Activated CD4-positive, alpha-beta memory T cell treated with anti-CD3 and anti-CD28 coated beads, Interleukin-2, amount 10 ng/mL, durations not matched to agents 7 days and 5 days (primary cell): Measurements from ENCODE around the gene GRK5. TPM values are rescaled to one million over a fixed set of nuclear protein-coding genes. Genes with fewer than 3 reads are reported as not detected.

Experiments used
- CTCF ChIA-PET: fragments of 350-600 bp; sonication (Branson Sonifier 250); formaldehyde crosslinking; loops from one replicate; lab custom pipeline; 2021; ENCODE audit warnings: antibody characterized with exemption, inconsistent platforms; lab: Charles Lee
- POLR2A ChIA-PET: fragments of 350-600 bp; sonication (Branson Sonifier 250); formaldehyde crosslinking; loops from one replicate; lab custom pipeline; 2021; ENCODE audit warnings: antibody characterized with exemption; lab: Charles Lee
- DNase-seq: peaks from one replicate; pipeline ENCODE4 v3.0.0-alpha.2; 2020
- H3K27ac Mint-ChIP-seq: one replicate; pipeline ENCODE4 v1.8.0; 2021; ENCODE audit warnings: mild to moderate bottlenecking, mixed read lengths
- H3K27me3 Mint-ChIP-seq: one replicate; pipeline ENCODE4 v1.8.0; 2021; ENCODE audit warnings: mixed read lengths
- H3K36me3 Mint-ChIP-seq: one replicate; pipeline ENCODE4 v1.8.0; 2021; ENCODE audit warnings: low read depth, mixed read lengths
- H3K4me1 Mint-ChIP-seq: one replicate; pipeline ENCODE4 v1.8.0; 2021; ENCODE audit warnings: mixed read lengths
- H3K4me3 Mint-ChIP-seq: one replicate; pipeline ENCODE4 v1.8.0; 2021; ENCODE audit warnings: mild to moderate bottlenecking, mixed read lengths
- H3K9me3 Mint-ChIP-seq: one replicate; pipeline ENCODE4 v1.8.0; 2021; ENCODE audit warnings: mixed read lengths
- total RNA-seq, 2 experiments: library from RNA; stranded (reverse); gene quantifications; one replicate each; pipeline ENCODE4 v1.2.3, GENCODE V29; 2021

The GRK5 gene
- total RNA-seq, 2 experiments from 2014 or later, result 29.8 to 30.6 TPM

GRCh38 chr10:119396709-119397071, 189.3 kb downstream of the GRK5 start:
- no peaks in the 10 kb centered on the region for H3K36me3 Mint-ChIP-seq
- no peak overlapping the region for H3K4me3 Mint-ChIP-seq
- peaks cover 2% of the 10 kb centered on the region for H3K4me1 Mint-ChIP-seq
- H3K9me3 Mint-ChIP-seq, result no peaks in the 10 kb centered on the region
- no peak overlapping the region for H3K27ac Mint-ChIP-seq
- CTCF ChIA-PET, result interaction anchor here (1.2 kb wide), 1 partner anchor 197 kb away, joined by 3 read pairs; no protein-coding TSS in a partner anchor
- no peak for DNase-seq
- H3K27me3 Mint-ChIP-seq, result no peaks in the 10 kb centered on the region
- POLR2A ChIA-PET, result interaction anchor here (1.0 kb wide), 1 partner anchor 232 kb away, joined by 3 read pairs; no protein-coding TSS in a partner anchor

DNA sequence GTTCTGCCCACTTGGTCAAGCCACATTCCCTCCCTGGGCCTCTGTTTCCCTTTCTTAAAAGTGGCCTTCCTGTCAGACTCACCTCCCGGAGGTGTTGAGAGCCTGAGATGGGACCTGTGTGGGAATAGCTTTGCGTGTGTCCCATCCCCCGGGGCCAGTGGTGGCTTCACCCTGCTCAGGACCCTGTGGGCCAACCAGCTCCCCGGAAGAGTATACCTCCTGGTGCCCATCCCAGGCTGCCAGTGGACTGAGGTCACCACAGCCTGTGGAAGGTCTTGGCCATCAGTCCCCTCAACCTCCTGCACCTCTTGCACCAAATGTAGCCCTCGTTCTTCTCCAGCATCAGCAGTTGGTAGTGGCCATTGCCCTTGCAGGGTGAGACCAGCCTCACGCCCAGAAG, 190.0 kb downstream of the GRK5 start:
- no peaks in the 10 kb centered on the region for H3K9me3 Mint-ChIP-seq
- ChIA-PET POLR2A (interaction anchor here (0.9 kb wide), 1 partner anchor 27 kb away, joined by 3 read pairs; no protein-coding TSS in a partner anchor), CTCF (interaction anchor here (0.5 kb wide), 1 partner anchor 19 kb away, joined by 3 read pairs; no protein-coding TSS in a partner anchor)
- no peaks in the 10 kb centered on the region for H3K36me3 Mint-ChIP-seq
- H3K4me3 Mint-ChIP-seq, result no peak overlapping the region
- H3K27ac Mint-ChIP-seq, result no peak overlapping the region
- H3K4me1 Mint-ChIP-seq, result peaks cover 2% of the 10 kb centered on the region
- no peaks in the 10 kb centered on the region for H3K27me3 Mint-ChIP-seq
- DNase-seq, result no peak

DNA sequence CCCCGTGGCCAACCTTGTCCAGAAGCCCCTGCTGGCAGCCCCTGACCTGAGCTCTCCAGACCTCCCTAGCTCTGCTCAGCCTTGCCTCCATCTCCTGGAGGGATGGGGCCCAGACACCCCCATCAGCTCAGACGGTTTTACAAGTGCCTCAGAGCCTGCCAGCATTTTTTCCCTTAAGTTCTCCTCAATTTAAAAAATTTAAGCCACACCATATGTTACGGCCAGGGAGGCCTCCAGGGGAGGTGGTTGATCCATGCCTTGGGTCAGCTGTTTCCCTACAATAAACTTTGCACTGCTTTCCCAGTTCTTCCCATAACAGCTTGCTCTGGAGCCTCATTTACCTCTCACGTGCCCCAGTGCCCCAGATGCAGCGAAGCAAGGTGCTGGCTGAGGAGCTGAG, 191.6 kb downstream of the GRK5 start:
- Mint-ChIP-seq H3K27ac (no peak overlapping the region), H3K27me3 (no peaks in the 10 kb centered on the region), H3K4me3 (no peak overlapping the region), H3K4me1 (peaks cover 2% of the 10 kb centered on the region), H3K9me3 (no peaks in the 10 kb centered on the region), H3K36me3 (no peaks in the 10 kb centered on the region)
- no peak for DNase-seq
- ChIA-PET POLR2A (no interaction called here), CTCF (interaction anchor here (0.9 kb wide), 1 partner anchor 46 kb away, joined by 3 read pairs; no protein-coding TSS in a partner anchor)

GRCh38 chr10:119399466-119399865, 192.1 kb downstream of the GRK5 start:
- DNase-seq, result no peak
- Mint-ChIP-seq H3K27ac (no peak overlapping the region), H3K36me3 (no peaks in the 10 kb centered on the region), H3K4me3 (no peak overlapping the region), H3K4me1 (peaks cover 2% of the 10 kb centered on the region), H3K27me3 (no peaks in the 10 kb centered on the region), H3K9me3 (no peaks in the 10 kb centered on the region)
- ChIA-PET POLR2A (no interaction called here), CTCF (interaction anchor here (0.9 kb wide), 1 partner anchor 46 kb away, joined by 3 read pairs; no protein-coding TSS in a partner anchor)

DNA sequence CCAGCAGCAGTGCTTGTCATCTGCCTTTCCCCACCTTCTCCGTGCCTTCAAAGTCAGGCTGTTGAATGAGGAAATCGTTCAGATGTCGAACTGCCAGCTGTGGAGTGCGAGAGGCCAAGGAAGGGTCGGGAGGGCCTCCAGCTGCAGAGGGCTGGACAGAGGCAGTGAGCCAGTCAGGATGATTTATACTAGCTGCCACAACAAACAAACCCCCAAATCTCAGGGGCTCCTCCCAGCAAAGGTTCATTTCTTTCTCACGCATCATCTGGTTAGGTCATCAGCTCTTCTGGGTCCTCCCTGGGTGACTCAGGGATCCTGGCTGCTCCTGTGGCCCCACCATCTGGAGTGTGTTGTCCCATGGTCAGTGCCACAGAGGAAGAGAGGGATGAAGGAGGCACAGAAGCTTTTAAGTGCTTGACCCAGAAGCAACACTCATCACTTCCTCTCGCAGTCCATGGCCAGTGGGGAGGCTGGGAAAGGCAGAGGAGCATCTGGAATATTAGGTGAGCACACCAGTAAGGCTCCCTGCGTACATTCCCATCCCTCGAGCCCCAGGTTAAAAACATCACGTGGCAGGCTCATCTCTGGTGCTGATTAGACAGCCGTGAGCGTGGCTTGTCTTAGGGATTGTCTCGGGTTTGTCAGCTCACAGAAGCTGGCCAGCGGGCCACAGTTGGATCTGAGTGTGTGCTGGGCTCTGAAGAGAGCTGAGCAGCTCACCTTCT, 194.5 kb downstream of the GRK5 start:
- ChIA-PET CTCF (interaction anchor here (1.2 kb wide), 1 partner anchor 45 kb away, joined by 3 read pairs; no protein-coding TSS in a partner anchor), POLR2A (no interaction called here)
- Mint-ChIP-seq H3K36me3 (no peaks in the 10 kb centered on the region), H3K4me3 (no peak overlapping the region), H3K4me1 (no peaks in the 10 kb centered on the region), H3K9me3 (no peaks in the 10 kb centered on the region), H3K27ac (no peak overlapping the region), H3K27me3 (no peaks in the 10 kb centered on the region)
- no peak for DNase-seq

DNA sequence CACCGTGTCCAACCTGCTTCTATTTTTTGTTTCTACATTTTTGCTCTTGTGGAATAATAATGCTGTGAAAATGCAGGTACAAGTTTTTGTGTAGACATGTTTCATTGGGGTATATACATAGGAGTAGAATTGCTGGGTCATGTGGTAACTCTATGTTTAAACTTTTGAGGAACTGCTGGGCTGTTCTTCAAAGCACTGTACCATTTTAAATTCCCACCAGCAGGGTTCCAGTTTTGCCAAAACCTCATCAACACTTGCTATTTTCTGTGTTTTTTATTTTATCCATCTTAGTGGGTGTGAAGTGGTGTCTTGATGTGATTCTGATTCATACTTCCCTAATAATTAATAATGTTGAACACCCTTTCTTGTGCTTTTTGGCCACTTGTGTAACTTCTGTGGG, 196.6 kb downstream of the GRK5 start:
- no peak overlapping the region for H3K27ac Mint-ChIP-seq
- peaks cover 1% of the 10 kb centered on the region for H3K4me1 Mint-ChIP-seq
- ChIA-PET POLR2A (no interaction called here), CTCF (no interaction called here)
- no peaks in the 10 kb centered on the region for H3K9me3 Mint-ChIP-seq
- no peaks in the 10 kb centered on the region for H3K27me3 Mint-ChIP-seq
- no peaks in the 10 kb centered on the region for H3K36me3 Mint-ChIP-seq
- H3K4me3 Mint-ChIP-seq, result no peak overlapping the region
- no peak for DNase-seq

GRCh38 chr10:119404719-119405519, 197.5 kb downstream of the GRK5 start:
- Mint-ChIP-seq H3K4me1 (peaks cover 1% of the 10 kb centered on the region), H3K27ac (no peak overlapping the region), H3K4me3 (no peak overlapping the region), H3K27me3 (no peaks in the 10 kb centered on the region), H3K9me3 (no peaks in the 10 kb centered on the region), H3K36me3 (no peaks in the 10 kb centered on the region)
- ChIA-PET POLR2A (no interaction called here), CTCF (interaction anchor here (1.3 to 2.4 kb wide), 2 partner anchors 13 to 206 kb away, joined by 3 to 9 read pairs; no protein-coding TSS in a partner anchor)
- no peak for DNase-seq

DNA sequence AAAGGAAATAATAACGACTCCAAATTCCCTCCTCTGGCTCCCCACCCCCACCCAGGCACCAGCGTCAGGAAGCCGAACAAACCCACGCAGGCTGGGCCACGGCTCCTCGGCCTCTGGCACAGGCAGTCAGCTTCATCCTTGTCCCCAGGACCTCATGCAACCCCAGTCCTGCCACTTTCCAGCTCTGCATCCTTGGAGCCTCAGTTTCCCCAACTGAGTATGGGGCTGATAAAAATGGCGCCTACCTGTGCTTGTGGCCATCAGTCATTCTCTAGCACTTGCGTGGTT, 198.1 kb downstream of the GRK5 start:
- H3K36me3 Mint-ChIP-seq, result no peaks in the 10 kb centered on the region
- H3K4me1 Mint-ChIP-seq, result peaks cover 1% of the 10 kb centered on the region
- H3K27me3 Mint-ChIP-seq, result no peaks in the 10 kb centered on the region
- H3K4me3 Mint-ChIP-seq, result no peak overlapping the region
- H3K27ac Mint-ChIP-seq, result no peak overlapping the region
- no peak for DNase-seq
- ChIA-PET CTCF (interaction anchor here (1.3 to 2.4 kb wide), 2 partner anchors 12 to 207 kb away, joined by 3 to 9 read pairs; no protein-coding TSS in a partner anchor), POLR2A (no interaction called here)
- no peaks in the 10 kb centered on the region for H3K9me3 Mint-ChIP-seq

DNA sequence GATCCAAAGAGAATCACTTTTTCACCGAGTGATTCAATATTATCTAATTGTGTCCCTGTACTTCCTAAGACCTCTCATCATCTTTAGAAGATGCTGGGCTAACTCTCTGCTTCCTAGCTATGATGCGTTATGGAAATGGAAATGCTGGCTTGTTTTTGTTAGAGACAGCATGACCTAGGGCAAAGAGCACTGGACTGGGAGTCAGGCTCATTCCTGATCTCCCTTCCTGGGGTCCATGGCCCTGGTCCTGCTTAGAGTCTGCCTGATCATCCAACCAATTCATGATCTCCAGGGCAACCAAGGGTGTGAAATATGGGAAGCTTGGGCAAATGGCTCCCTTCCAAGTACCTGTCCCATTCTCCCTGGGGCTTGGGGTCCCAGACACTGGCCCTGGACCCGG, 198.8 kb downstream of the GRK5 start:
- CTCF ChIA-PET, result interaction anchor here (1.3 to 2.4 kb wide), 2 partner anchors 12 to 207 kb away, joined by 3 to 9 read pairs; no protein-coding TSS in a partner anchor
- no peaks in the 10 kb centered on the region for H3K36me3 Mint-ChIP-seq
- H3K9me3 Mint-ChIP-seq, result no peaks in the 10 kb centered on the region
- POLR2A ChIA-PET, result no interaction called here
- no peak overlapping the region for H3K4me3 Mint-ChIP-seq
- H3K27me3 Mint-ChIP-seq, result no peaks in the 10 kb centered on the region
- no peak for DNase-seq
- H3K27ac Mint-ChIP-seq, result no peak overlapping the region
- H3K4me1 Mint-ChIP-seq, result peaks cover 1% of the 10 kb centered on the region

- no peak for DNase-seq
- ChIA-PET CTCF (interaction anchor here (2.4 kb wide), 1 partner anchor 208 kb away, joined by 9 read pairs; no protein-coding TSS in a partner anchor), POLR2A (interaction anchor here (1.3 to 1.5 kb wide), 2 partner anchors 37 to 200 kb away, joined by 3 to 6 read pairs; no protein-coding TSS in a partner anchor)
- no peaks in the 10 kb centered on the region for H3K9me3 Mint-ChIP-seq
- H3K4me1 Mint-ChIP-seq, result peaks cover 1% of the 10 kb centered on the region
- H3K36me3 Mint-ChIP-seq, result no peaks in the 10 kb centered on the region
- no peak overlapping the region for H3K27ac Mint-ChIP-seq
- no peak overlapping the region for H3K4me3 Mint-ChIP-seq
- H3K27me3 Mint-ChIP-seq, result no peaks in the 10 kb centered on the region
Observed at GRCh38 chr10:119406601-119407253, 199.4 kb downstream of the GRK5 start.

DNA sequence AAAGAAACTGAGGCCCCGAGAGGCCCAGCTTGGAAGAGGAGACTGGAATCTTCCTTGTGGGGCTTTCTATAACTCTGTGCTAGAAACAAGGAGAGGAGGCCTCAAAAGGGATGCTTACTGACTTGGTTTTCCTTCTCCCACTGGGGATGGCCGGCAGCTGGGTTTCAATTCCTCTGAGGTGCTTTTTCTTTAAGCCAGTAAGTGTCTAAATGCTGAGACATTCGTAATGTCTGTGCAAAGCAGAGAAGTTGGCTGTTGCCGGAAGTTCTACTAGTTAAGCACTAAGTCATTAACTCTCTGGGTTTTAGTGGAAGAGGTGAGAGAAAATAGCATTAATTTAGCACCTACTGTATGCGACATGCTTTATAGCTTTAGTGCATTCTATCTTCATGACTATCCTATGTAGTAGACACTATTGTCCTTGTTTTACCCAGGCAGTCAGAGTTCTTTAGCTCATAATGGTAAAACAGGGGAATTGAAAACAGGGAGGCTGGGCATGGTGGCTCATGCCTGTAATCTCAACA, 199.9 kb downstream of the GRK5 start:
- Mint-ChIP-seq H3K27me3 (no peaks in the 10 kb centered on the region), H3K36me3 (no peaks in the 10 kb centered on the region), H3K9me3 (no peaks in the 10 kb centered on the region), H3K4me3 (no peak overlapping the region), H3K4me1 (peaks cover 1% of the 10 kb centered on the region), H3K27ac (no peak overlapping the region)
- DNase-seq, result no peak
- POLR2A ChIA-PET, result interaction anchor here (1.3 to 1.5 kb wide), 2 partner anchors 36 to 201 kb away, joined by 3 to 6 read pairs; no protein-coding TSS in a partner anchor
- CTCF ChIA-PET, result interaction anchor here (2.4 kb wide), 1 partner anchor 208 kb away, joined by 9 read pairs; no protein-coding TSS in a partner anchor

DNA sequence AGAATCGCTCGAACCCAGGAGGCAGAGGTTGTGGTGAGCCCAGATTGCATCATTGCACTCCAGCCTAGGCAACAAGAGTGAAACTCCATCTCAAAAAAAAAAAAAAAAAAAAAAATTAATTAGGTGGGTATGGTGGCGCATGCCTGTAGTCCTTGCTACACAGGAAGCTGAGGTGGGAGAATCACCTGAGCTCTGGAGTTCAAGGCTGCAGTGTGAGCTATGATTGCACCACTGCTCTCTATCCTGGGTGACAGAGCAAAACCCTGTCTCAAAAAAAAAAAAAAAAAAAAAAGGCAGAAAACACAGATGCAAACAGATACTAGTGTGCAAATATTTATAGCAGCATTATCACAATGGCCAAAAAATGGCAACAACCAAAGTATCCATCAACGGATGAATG, 200.7 kb downstream of the GRK5 start:
- Mint-ChIP-seq H3K27me3 (no peaks in the 10 kb centered on the region), H3K36me3 (no peaks in the 10 kb centered on the region), H3K4me1 (peaks cover 1% of the 10 kb centered on the region), H3K4me3 (no peak overlapping the region), H3K27ac (no peak overlapping the region), H3K9me3 (no peaks in the 10 kb centered on the region)
- POLR2A ChIA-PET, result interaction anchor here (1.5 kb wide), 1 partner anchor 201 kb away, joined by 6 read pairs; no protein-coding TSS in a partner anchor
- no peak for DNase-seq
- CTCF ChIA-PET, result no interaction called here
